CMK (cell line): ENCODE measurements around the gene NRM.
"Not testable (repeated sequence)": the region's sequence is repeated elsewhere in the genome, so short reads cannot be mapped to it uniquely, and the experiment has no call there.

Source experiments
- DNase-seq: peaks from one replicate; pipeline ENCODE4 v3.0.0-alpha.2; 2010; ENCODE audit warnings: low read depth

The NRM gene

DNA sequence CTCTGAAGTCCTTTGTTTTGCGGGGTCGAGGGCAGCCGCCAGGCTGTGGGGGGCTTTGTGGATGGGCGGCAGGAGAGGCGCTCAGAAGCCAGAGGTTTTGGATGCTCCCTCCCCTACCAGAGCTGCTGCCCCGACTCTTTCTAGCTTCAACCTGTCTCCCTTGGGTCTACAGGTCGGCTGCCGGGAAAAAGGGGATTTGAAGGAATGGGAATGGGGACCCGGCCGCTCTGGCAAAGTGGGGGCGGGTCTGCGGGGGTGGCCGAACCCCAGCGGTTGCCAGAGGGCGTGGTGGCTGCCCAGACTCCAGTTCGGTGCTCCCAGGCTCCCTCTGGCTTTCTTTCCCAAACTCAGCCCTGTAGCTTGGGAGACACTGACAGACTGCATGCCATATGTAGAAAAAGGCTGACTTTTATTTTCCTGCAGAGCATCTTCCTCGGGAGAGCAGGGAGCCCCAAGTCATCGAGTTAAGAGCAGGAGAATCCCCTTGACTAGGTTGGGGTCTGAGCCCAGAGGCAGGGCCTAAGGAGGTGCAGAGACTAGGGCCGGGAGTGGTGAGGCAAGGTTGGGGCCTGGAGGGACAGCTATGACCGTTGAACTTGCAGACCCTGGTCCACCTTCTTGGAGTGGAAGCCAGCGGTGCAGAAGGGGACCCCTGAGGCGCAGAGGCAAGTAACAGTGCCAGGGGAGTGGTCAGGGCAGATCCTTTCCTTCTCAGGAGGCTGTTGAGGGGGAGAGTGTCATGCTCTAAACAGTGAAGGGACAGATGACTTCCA, 2.9 kb downstream of the NRM start:
- no peak for DNase-seq

DNA sequence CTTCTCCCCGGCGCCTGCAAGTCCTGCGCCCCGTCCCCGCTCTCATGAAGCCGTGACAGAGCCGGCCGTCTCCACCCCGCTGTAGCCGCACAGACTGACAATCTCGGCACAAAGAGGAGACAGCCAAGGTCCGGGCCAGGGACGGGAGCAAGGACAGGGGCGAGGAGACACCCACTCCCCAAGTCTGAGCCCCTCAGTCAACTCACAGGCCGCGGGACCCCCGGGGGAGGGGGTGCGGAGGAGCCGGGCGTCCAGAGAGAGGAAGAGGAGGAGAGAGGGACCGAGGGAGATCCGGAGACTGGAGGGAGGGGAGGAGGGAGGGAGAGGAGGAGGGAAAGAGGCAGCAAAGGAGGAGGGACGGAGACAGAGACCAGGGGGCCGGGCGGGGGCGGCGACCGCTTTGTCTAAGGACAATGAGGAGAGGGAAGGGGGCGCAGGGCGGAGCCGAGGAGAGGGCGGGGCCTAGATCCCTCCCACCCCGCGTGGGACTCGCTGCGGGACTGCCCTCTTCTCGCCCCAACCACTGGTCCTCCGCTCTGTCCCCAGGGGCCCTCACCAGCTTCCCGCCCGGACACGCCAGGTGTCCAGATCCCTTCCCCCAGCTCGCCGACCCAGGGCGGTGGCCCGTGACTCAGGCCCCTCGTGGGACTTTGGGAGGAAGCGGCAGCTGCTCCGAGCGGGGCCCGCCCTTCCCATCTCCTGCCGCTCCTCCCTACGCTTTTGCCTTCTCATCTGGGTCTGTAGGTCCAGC, 3.7 kb downstream of the NRM start:
- DNase-seq = peak; percentile 95

DNA sequence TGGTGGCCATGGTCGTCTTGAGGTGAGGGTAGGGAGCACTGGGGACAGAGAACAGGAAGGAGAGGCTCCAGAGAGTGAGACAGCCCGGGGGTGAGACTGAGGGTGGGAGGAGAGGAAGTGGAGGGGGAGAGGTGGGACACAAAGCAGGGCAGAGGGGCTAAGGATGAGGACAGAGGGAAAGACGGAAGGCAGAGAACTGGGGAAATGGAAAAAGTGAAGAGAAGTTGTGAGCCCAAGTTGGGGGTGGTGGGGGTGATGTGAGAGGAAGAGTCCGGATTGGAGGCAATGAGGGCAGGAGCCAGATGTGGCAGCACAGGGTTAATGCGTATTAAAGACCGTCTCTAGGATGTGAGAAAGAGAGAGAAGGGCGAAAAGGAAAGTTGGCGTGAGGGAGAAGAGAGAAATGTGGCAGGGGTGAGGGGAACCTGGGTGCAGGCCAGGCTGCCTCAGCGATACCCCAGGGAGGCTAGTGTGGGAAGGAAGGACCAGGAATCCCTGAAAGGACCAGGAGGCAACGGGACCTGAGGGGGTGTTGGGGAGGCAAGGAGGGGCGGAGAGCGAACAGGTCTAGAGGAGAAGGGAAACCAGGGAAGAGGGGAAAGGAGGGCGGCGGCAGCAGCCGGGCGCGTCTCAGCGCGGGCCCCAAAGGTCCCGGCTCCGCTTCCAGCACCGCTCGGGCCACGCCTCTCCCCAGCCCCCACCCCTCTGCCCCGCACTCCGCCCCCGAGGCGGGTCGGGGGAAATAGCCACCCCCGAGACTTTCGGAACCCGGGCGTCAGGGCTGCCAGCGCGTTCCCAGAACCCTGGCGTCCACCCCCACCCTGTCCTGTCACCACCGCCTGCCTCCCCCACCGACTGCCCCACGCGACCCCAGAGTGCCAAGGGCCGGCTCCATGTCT, 4.5 kb downstream of the NRM start, which contains the start of gene PPP1R18:
TSS of gene PPP1R18 (minus strand) at position 637 of the 899 bp plus-strand sequence. CDS start at position 10, 627 bp downstream.
- DNase-seq = no peak

DNA sequence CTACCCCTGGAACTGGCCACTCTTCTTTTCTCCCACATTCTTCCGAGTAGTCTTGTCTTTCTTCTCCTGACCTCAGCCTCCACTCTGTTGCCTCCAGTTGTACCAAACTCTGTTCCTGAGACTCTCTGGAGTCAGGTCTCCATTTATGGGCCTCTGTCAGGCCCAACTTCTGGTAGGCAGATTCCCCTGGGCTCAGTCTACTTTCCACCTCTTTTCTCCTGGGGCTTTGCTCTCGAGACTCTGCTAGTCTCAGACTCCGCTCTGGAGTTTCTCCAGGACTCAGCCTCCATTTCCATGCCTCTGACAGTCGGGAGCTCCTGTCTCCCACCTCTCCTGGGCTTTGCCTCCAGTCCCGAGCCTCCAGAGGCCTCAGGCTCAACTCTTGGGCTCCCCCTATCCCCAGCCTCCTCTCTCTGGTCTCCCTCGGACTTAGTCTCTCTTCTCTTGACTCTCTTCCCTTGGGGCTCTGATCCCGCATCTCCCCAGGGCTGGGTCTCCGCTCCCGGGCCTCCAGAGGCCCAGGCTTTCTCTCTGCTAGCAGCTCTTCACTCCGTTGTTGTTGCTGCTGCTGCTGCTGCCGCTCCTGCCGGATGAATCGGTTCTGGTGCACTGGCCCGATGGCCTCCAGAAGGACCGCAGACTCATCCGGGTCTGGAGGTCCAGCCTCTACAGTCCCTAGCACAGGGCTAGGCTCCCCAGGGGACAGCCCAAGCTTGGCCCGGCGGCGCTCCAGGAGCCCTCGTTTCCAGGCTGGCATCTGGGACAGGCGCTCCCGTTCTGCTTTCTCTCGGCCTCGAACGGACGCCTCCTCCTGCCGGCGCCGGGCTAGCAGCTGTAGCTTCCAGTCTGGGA, 5.4 kb downstream of the NRM start:
- DNase-seq = no peak

DNA sequence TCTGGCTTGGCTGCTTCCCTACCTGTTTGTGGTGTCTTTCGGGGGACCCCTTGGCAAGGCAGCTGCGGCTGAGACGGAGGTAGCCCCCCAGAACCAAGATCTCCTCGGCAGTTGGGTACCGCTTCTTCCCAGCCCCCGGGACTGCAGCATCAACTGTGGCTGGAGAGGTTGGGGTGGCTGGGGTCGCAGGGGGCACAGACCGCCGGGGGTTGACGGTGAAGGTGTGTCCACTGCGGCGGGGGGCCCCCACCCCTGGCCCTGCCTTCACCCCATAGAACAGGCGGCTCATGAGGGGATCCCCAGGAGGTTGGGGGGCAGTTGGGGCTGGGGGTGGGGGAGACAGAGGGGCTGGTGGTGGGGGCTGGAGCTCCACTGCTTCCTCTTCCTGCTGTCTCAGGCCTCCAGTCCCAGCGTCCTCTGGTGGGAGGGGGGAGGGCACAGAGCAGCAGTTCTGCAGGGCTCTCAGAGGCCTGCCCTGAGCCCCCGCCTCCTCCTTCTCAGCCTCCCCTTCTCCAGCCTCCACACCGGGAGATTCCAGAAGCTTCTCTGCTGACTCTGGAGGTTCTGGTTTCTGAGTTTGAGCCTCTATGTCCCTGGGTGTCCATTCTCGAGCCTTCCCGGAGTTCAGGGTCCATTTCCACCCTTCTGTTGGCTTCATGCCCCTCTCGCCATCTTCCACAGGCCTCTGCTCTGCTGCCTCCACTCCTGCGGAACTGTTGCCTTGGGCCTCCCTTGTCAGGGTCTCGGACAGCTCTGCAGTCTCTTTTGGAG, 6.2 kb downstream of the NRM start:
- no peak for DNase-seq

DNA sequence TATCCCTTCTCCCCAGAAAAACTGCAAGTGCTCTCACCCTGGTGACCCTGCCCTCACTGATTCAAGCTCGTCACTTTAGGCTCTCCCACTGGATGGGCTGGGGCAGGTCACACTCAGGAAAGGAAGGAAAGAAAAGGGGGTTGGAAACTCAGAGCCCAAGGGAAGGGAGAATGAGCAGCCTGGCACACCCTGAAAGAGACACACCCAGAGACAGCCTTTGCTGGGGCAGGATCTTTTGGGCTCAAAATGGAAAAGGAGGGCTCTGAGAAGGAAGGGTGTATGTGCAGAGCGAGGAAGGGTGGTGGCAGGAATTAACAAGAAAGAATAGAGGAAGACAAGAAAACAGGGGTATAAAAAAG, 6.8 kb downstream of the NRM start:
- no peak for DNase-seq

DNA sequence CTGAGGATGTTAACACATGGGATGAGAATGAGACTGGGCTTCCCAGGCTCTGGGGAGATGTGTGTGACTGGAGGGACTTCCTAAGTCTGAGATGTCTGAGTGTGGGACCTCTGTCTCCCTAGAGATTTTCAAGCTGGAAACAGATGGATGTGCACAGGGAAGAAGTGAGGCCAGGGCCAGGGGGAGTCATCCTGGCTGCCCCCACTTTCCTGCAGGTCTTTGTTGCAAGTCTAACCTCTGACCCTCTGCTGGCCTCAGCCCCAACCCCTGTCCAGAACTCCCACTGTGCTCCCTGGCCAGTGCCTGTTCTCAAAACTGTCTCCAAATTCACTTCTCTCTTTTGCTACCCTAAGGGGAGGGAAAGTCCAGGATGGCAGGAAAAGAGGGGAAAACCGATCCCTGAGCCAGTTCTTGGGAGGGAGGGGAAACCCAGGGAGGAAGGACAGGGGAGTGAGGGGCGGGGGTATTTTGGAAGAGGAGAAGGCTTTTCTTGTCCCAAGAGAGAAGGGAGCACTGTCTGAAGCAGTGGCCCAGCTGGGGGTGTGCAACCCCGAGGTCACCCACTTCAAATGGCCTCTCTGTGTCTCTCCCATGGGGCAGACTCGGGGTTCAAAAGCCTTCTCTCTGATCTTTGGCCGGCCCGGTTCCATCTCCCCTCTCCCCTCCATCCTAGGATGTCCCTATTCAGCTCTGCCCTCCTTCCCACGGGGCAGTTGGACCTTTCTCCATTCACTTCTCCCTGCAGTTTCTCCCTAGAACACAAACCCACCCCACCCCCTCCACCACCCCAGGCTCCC, 7.4 kb downstream of the NRM start:
- DNase-seq = no peak

DNA sequence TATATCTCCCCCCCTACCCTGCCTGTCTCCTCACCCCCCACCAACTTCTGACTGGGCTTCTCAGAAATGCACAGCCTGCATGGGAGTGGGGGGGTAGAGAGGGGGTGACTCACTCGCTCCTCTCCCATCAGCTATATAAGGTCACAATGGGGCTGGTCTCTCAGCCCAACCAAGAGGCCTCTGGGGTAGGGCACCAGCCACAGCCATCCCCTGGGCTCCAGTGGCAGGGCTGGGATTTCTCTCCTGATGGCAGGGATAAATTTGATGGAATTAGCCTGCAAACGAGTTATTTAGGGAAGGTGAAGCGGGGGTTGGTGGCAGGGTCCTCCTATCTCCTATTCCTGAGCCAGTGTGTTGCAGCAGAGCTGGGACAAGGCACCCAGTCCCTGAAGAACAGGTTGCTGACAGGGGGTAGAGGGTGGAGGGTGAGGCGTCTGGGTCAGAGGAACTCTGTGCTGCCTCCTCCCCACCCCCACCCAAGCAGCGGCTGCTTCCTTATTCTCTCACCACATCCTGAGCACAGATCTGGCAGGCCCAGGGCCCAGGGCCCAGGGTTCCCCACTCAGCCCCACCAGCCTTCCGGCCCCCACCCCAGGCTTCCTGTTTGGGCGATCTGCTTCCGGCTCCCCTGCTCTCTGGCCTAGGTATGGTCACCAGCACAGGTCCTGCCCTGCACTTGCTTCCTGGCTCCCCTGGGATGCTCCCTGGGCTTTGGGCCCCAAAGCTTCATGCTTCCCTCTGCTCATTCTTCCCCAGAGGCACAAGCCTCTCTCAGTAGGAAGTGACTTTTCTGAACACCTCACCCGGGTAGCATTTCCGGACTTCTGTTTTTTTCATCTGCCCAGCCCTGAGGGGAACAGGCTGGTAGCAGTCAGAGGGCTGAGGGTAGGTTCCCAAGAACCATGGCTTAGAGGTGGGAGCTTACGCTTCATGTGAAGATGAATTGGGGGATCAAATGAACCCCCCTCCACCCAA, 8.4 kb downstream of the NRM start:
- DNase-seq = peak; percentile 96

DNA sequence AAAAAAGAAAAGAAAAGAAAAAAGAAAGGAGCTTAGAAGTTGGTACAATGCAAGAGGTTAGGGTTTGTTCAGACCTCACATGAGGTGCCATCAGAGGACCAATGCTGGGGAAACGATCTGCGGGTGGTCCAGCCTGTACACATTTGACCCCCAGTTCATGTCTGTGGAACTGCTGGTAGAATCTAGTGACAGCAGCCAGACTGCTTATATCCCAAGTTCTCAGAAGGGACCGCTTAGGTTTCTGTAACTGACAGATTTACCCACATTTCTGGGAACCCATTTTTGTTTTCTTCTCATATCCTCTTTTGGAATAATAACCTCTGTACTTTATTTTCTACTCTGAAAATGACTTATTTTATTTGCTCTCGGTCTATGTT, 9.0 kb downstream of the NRM start:
- no peak for DNase-seq

DNA sequence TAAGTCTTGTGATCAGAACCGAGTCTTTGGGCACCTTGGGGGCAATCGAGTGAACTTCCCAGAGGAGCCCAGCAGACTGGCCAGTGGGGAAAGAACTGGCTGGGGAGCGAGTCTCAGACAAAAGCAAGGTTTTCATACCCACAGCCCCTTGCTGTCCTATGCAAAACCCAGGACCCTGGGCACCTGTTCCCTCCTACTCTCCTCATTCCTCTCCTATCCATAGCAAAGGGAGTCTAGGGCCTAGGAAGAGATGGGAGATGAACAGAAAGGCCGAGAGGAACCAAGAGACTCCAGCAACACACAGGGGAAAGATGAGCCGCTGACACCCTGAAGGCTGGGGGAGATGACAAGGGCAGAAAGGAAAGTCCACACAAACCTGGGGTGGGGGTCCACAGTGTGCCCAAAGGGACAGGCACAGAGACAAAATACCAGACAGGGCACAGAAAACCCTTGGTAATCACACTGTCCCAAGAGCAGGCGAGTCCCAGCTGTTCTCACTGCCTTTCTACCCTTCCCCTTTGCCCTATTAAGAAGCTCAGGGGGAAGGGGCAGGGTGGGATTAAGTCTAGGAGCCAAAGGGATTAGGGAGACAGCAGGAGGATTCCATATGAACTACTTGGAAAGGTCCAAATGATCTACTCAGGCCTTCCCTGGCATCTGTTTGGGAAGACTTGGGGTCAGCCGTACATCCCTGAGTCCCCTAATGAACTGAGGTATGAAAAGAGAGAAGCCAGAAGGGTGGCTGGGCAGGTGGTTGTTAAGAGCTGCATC, 10.8 kb downstream of the NRM start:
- no peak for DNase-seq

DNA sequence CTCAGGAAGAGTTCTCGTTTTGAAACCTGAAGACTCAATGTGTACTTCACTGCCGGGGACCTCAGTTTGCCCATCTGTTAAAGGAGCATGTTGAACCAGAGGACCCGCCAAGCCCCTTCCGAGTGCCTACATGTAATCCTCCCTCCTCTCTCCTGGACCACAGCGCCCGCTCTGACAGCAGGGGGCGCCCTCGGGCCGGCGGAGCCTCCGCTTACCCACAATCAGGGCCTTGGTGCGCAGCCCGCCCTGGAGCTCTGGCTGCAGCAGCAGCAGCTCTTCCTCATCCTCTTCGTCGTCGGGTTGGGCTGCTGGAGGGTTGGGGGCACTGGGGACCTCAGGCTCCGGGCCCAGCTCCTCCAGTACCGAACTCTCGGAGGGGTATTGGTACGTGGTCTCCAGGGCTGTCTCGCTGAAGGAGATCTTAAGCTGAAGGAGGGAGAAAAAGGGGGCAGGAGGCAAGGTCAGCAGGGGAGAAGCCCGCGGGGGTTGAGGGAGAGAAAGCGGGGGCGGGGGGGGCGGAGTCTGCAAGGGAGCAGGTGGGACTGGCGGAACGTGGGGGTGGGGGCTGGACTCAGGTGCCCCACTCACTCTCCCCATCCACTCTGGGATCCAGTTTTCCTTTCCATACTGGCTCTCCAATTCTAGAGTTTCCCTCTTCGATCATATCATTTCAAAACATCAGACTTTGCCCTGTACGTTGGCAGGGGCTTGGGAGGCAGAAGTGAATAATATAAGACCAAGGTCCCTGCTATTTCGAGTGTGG, 11.6 kb downstream of the NRM start:
- DNase-seq = no peak

DNA sequence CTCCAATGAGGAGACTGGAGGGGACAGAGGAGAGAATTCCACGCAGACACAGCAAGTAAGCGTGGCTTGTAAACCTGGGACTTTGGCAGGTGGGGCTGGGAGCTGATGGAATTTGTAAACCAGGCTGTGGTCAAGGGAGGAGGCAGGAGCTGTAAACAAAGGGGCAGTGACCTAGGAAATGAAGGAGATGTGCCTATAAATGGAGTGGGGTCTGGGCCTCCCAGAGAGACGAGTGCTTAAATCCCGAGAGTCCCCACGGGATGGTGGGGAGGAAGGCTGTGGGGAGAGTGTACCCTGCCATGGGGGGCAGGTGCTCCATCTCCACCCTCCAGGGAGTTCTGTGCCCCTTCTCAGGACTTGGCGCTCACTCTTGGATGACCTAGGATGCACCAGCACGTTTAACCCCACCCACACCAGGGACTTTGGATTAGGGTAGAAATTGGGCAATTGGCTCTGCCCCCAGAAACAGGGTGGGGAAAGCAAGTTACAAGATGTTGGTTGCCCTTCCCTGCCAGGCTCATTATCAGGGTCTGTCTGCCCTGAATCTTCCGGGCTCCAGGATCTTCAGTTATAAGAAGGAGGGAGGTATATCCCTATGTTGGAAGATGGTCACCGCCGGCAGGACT, 14.0 kb downstream of the NRM start:
- DNase-seq = no peak

DNA sequence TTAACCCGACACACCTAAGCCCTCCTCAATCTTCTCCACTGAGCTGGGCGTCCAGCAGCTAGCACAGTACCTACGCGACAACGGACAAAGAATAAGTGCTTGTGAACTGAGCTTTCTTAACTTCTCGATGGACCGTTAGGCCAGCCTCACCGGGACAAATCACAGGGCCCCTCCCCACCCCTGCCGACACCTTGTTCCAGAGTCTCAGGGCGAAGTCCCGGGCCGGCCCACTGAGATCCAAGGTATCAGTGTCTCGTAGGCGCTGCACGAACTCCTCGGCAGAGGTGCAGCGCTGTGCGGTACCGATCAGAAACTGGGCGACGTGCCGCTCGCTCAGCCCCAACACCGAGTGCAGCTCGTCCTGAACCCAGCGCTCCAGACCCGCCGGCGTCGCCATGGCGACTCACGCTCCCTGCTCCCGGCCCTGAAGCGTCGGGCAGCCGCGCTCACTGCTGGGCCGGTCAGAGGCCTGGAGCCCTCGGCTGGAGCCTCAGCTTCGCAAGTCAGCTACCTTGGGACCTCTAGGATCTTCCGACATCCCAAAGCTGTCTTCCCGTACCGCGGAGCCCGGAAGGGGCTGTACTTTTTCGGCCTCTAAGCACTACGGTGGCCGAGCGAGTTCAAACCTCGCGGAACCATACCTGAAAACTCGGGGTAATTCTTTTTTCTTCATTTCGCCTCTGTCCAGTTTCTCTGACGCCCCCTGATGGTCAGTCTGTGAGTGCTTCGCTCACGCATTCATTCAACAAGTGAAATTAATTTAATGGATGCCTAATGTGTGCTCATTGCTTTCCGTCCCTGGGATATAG, 18.1 kb downstream of the NRM start, which contains the start of gene DHX16:
TSS of gene DHX16 (minus strand) at position 562 of the 809 bp plus-strand sequence. CDS start at position 397, 165 bp downstream.
- DNase-seq = peak; percentile 95

DNA sequence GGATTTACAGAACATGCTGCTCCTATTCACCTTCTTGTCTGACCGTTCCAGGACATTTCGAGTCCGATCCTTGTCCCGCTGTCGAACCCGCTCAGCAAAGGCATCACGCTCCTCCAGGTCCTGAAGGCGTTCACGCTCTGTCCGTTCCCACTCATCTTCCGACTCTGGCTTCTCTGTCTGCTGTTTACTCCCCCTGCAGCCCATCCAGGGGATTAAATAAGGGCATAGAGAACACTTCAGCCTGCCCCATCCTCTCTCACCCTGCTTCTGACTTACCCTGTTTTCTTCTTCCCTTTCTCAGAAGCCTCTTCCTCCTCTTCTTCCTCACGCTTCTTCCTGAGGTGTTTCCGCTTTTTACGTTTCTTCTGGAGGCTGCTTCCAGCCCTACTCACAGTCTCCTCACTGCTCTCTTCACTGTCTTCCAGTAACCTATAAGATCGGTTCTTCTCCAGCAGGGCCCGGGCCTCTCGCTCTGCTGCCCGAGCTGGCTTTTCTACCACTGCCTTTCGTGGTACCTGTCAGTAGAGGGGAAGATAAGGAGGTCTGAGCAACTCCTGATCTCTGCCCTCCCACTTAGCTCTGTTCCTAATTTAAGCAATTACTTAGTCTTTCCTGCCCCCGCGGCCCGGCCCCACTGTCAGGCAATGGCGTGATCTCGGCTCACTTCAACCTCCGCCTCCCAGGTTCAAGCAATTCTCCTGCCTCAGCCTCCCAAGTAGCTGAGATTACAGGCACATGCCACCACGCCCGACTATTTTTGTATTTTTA, 19.8 kb downstream of the NRM start:
- no peak for DNase-seq

DNA sequence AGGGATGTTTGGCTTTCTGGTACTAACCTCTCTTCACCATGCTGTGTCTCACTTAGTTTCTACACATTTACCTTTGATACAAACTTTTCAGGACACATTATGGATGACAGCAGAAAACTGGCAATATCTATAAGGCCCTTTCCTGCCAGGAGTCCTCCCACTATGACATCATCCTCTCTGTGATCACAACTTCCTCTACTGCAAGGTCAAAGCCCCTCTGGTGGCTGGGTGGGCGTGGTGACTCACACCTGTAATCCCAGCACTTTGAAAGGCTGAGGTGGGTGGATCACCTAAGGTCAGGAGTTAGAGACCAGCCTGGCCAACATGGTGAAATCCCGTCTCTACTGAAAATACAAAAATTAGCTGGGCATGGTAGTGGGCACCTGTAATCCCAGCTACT, 24.5 kb downstream of the NRM start:
- DNase-seq = not testable (repeated sequence)
